Transverse colon (tissue), 4 donors: ENCODE data around the gene INPP4B. TPM values are rescaled to one million over a fixed set of nuclear protein-coding genes. Genes with fewer than 3 reads are reported as not detected.

Experiments
- DNase-seq: peaks from one replicate; pipeline ENCODE4 v3.0.0-alpha.2; 2019
- H3K27ac ChIP-seq, 4 donors: fragments of 200-600 bp; sonication (generic); 2 replicates each; pipeline ENCODE4 v1.5.1; 2016 to 2018; ENCODE audit warnings: inconsistent platforms in 4 of 4
- H3K27me3 ChIP-seq: fragments of 200-600 bp; sonication (generic); 2 replicates; pipeline ENCODE4 v1.5.1; 2017; ENCODE audit warnings: inconsistent platforms
- H3K36me3 ChIP-seq, 4 donors: fragments of 200-600 bp; sonication (generic); 2 replicates each; pipeline ENCODE4 v1.5.1; 2017 to 2019; ENCODE audit warnings: inconsistent platforms in 4 of 4
- H3K4me1 ChIP-seq, 4 donors: fragments of 200-600 bp; sonication (generic); 2 replicates each; pipeline ENCODE4 v1.5.1; 2017 to 2020; ENCODE audit warnings: inconsistent platforms in 4 of 4
- H3K4me3 ChIP-seq, 4 donors: fragments of 200-600 bp; sonication (generic); 1 replicate in 1 of 4; 2 replicates in 3 of 4; pipeline versions ENCODE4 v1.5.1 to v1.6.1; 2017 to 2019; ENCODE audit warnings: inconsistent platforms in 4 of 4
- H3K9me3 ChIP-seq, 2 donors: fragments of 200-600 bp; sonication (generic); 2 replicates each; pipeline ENCODE4 v1.5.1; 2017 to 2019; ENCODE audit warnings: inconsistent platforms in 2 of 2
- CTCF ChIP-seq, 5 experiments: fragments of 200-600 bp in 3 of 5; fragments of 450-650 bp in 2 of 5; sonication (generic) in 3 of 5; IDR thresholded peaks; 1 replicate in 2 of 5; 2 replicates in 3 of 5; pipeline ENCODE4 v1.5.1; 2016 to 2017; ENCODE audit warnings: antibody characterized with exemption in 5 of 5, inconsistent platforms in 3 of 5, mild to moderate bottlenecking in 2 of 5, moderate library complexity in 1 of 5
- EP300 ChIP-seq: sonication (generic); formaldehyde crosslinking; IDR thresholded peaks from one replicate; pipeline ENCODE4 v1.6.1; 2017; ENCODE audit warnings: antibody characterized with exemption, low read depth
- POLR2A ChIP-seq: fragments of 450-650 bp; IDR thresholded peaks from one replicate; pipeline ENCODE4 v1.6.1; 2016; ENCODE audit warnings: antibody characterized with exemption, mild to moderate bottlenecking, moderate library complexity
- POLR2AphosphoS5 ChIP-seq, 3 donors: sonication (generic); formaldehyde crosslinking; IDR thresholded peaks; one replicate each; pipeline ENCODE4 v1.6.1; 2016; ENCODE audit warnings: antibody characterized with exemption in 3 of 3
- WGBS, 2 donors: methylation state at CpG; one replicate each; pipeline ENCODE4 v1.1.5; 2018; ENCODE audit warnings: low coverage in 1 of 2; 5-methylcytosine and 5-hydroxymethylcytosine counted together
- in situ Hi-C, 4 donors: fragments of 200-750 bp; cut with MboI; loops; one replicate each; pipeline versions ENCODE4 v1.15.0 to v1.15.1; 2017; ENCODE audit warnings: low sequenced_read_pairs in 3 of 4, low pct_ligation_motif_present in 1 of 4, low pct_unique_long_range_greater_than_20kb in 1 of 4
- intact Hi-C: fragments of 100-400 bp; cut with DNase I; formaldehyde crosslinking; loops from one replicate; pipeline ENCODE4 v1.15.1; 2023; ENCODE audit warnings: low total_unique reads
- total RNA-seq, 4 donors: library from RNA; depleted of rRNA; stranded (reverse); fragments of >200 nt; gene quantifications; one replicate each; pipeline ENCODE4 v1.1.0, GENCODE V29; 2016

The INPP4B gene
- total RNA-seq, 4 donors from 2014 or later = 18.3 to 33.8 (median 31.4) TPM

GRCh38 chr4:142380052-142380602, 466.0 kb downstream of the INPP4B start:
- intact Hi-C loops (no loop called here), in situ Hi-C loops (no loop called here)
- no peaks in the 10 kb centered on the region for H3K27me3 ChIP-seq
- DNase-seq = no peak
- H3K36me3 ChIP-seq = no peaks in the 10 kb centered on the region
- peaks cover 0 to 12% (median 2%) of the 10 kb centered on the region in 4 donors for H3K4me1 ChIP-seq
- TF ChIP-seq CTCF (IDR thresholded peaks at IDR 0.05) (no peak), POLR2AphosphoS5 (IDR thresholded peaks at IDR 0.05) (no peak), POLR2A (no peak), EP300 (no peak)
- H3K9me3 ChIP-seq = no peaks in the 10 kb centered on the region
- H3K27ac ChIP-seq = peak overlapping the region in 2 of 4 donors; percentile 7 to 27
- H3K4me3 ChIP-seq = no peak overlapping the region
- 74 to 77% methylated on average over 4 to 5 of the region's 5 CpGs for WGBS, 2 donors

GRCh38 chr4:142379277-142380051, 466.6 kb downstream of the INPP4B start:
- H3K27ac ChIP-seq = peak overlapping the region in 2 of 4 donors; percentile 10 to 43
- H3K4me1 ChIP-seq = peaks cover 0 to 12% (median 2%) of the 10 kb centered on the region in 4 donors
- H3K27me3 ChIP-seq = no peaks in the 10 kb centered on the region
- H3K36me3 ChIP-seq = no peaks in the 10 kb centered on the region
- H3K4me3 ChIP-seq = no peak overlapping the region
- no peak for DNase-seq
- intact Hi-C loops (no loop called here), in situ Hi-C loops (no loop called here)
- no peak for TF ChIP-seq POLR2A
- TF ChIP-seq POLR2AphosphoS5 (IDR thresholded peaks at IDR 0.05) = peak in 1 of 3 donors; percentile 6
- TF ChIP-seq EP300 = no peak
- TF ChIP-seq CTCF (IDR thresholded peaks at IDR 0.05) = no peak
- no peaks in the 10 kb centered on the region for H3K9me3 ChIP-seq
- 41 to 54% methylated on average over 4 of the region's 4 CpGs for WGBS, 2 donors

GRCh38 chr4:142378179-142378578, 467.9 kb downstream of the INPP4B start:
- Histone ChIP-seq H3K4me1 (peaks cover 0 to 12% (median 7%) of the 10 kb centered on the region in 4 donors), H3K36me3 (no peaks in the 10 kb centered on the region), H3K27ac (no peak overlapping the region), H3K4me3 (no peak overlapping the region), H3K9me3 (no peaks in the 10 kb centered on the region), H3K27me3 (no peaks in the 10 kb centered on the region)
- in situ Hi-C loops = no loop called here
- WGBS, 2 donors = 77 to 91% methylated on average over 2 of the region's 2 CpGs
- TF ChIP-seq POLR2AphosphoS5 (IDR thresholded peaks at IDR 0.05) = no peak
- TF ChIP-seq POLR2A = no peak
- TF ChIP-seq EP300 = no peak
- no peak for TF ChIP-seq CTCF (IDR thresholded peaks at IDR 0.05)
- intact Hi-C loops = no loop called here
- no peak for DNase-seq

GRCh38 chr4:142377342-142378091, 468.6 kb downstream of the INPP4B start:
- H3K36me3 ChIP-seq = no peaks in the 10 kb centered on the region
- in situ Hi-C loops (no loop called here), intact Hi-C loops (no loop called here)
- TF ChIP-seq CTCF (IDR thresholded peaks at IDR 0.05) (no peak), EP300 (no peak), POLR2AphosphoS5 (IDR thresholded peaks at IDR 0.05) (no peak), POLR2A (no peak)
- WGBS, 2 donors = 64 to 91% methylated on average over 3 of the region's 3 CpGs
- H3K4me1 ChIP-seq = peaks cover 0 to 12% (median 7%) of the 10 kb centered on the region in 4 donors
- H3K27ac ChIP-seq = no peak overlapping the region
- H3K9me3 ChIP-seq = no peaks in the 10 kb centered on the region
- no peaks in the 10 kb centered on the region for H3K27me3 ChIP-seq
- no peak overlapping the region for H3K4me3 ChIP-seq
- DNase-seq = no peak
